Liver (tissue), 9 donors: Measurements from ENCODE around the gene PARP4. TPM values are rescaled to one million over a fixed set of nuclear protein-coding genes. Genes with fewer than 3 reads are reported as not detected.

Source experiments
- DNase-seq: peaks from one replicate; pipeline ENCODE4 v3.0.0-alpha.2; 2017; ENCODE audit warnings: low spot score
- H3K27ac ChIP-seq, 2 donors: one replicate each; pipeline ENCODE4 v1.7.0; 2013; ENCODE audit warnings: inconsistent platforms in 2 of 2, low read length in 2 of 2, control low read depth in 1 of 2, low read depth in 1 of 2, mild to moderate bottlenecking in 1 of 2
- H3K27me3 ChIP-seq, 4 donors: one replicate each; pipeline versions ENCODE4 v1.6.1 to v1.7.0; 2013; ENCODE audit warnings: low read length in 3 of 4, inconsistent platforms in 1 of 4, mild to moderate bottlenecking in 1 of 4, moderate library complexity in 1 of 4; ENCODE audit not compliant: control insufficient read depth in 4 of 4, insufficient read depth in 4 of 4
- H3K36me3 ChIP-seq, 4 donors: one replicate each; pipeline versions ENCODE4 v1.6.1 to v1.7.0; 2013; ENCODE audit warnings: low read length in 3 of 4, mild to moderate bottlenecking in 3 of 4, low read depth in 1 of 4, moderate library complexity in 1 of 4; ENCODE audit not compliant: control insufficient read depth in 4 of 4, insufficient read depth in 3 of 4
- H3K4me1 ChIP-seq, 4 donors: one replicate each; pipeline versions ENCODE4 v1.6.1 to v1.7.0; 2013; ENCODE audit warnings: low read length in 3 of 4, mild to moderate bottlenecking in 3 of 4, moderate library complexity in 1 of 4; ENCODE audit not compliant: control insufficient read depth in 4 of 4, insufficient read depth in 4 of 4
- H3K4me3 ChIP-seq, 3 donors: one replicate each; pipeline versions ENCODE4 v1.6.1 to v1.7.0; 2013; ENCODE audit warnings: low read length in 3 of 3, control low read depth in 1 of 3, low read depth in 1 of 3, mild to moderate bottlenecking in 1 of 3
- H3K9ac ChIP-seq, 2 donors: one replicate each; pipeline ENCODE4 v1.7.0; 2013; ENCODE audit warnings: low read length in 2 of 2, mild to moderate bottlenecking in 2 of 2, moderate library complexity in 2 of 2, control low read depth in 1 of 2, low read depth in 1 of 2
- H3K9me3 ChIP-seq, 4 donors: one replicate each; pipeline versions ENCODE4 v1.6.1 to v1.7.0; 2013; ENCODE audit warnings: low read length in 3 of 4; ENCODE audit not compliant: control insufficient read depth in 4 of 4
- ATF3 ChIP-seq: IDR thresholded peaks from 2 replicates; pipeline ENCODE4 v1.6.1; 2016; ENCODE audit warnings: antibody characterized with exemption
- CTCF ChIP-seq: fragments of 150-350 bp; IDR thresholded peaks from 2 replicates; pipeline ENCODE4 v1.5.1; 2017; ENCODE audit warnings: improper control_type of control experiment, low read depth, low read length; ENCODE audit not compliant: missing input control
- EGR1 ChIP-seq, 2 donors: IDR thresholded peaks; 2 replicates each; pipeline ENCODE4 v1.6.1; 2016 to 2018; ENCODE audit warnings: antibody characterized with exemption in 2 of 2, low read depth in 2 of 2
- FOXA1 ChIP-seq: IDR thresholded peaks from 2 replicates; pipeline ENCODE4 v1.6.1; 2016; ENCODE audit warnings: antibody characterized with exemption
- FOXA2 ChIP-seq: IDR thresholded peaks from 2 replicates; pipeline ENCODE4 v1.6.1; 2016; ENCODE audit warnings: antibody characterized with exemption
- GABPA ChIP-seq, 2 donors: IDR thresholded peaks in 1 of 2; conservative IDR thresholded peaks in 1 of 2; 2 replicates each; pipeline ENCODE4 v1.6.1; 2016; ENCODE audit warnings: antibody characterized with exemption in 2 of 2, mild to moderate bottlenecking in 1 of 2, moderate library complexity in 1 of 2
- HNF4A ChIP-seq, 2 donors: conservative IDR thresholded peaks; 2 replicates each; pipeline ENCODE4 v1.6.1; 2016; ENCODE audit warnings: antibody characterized with exemption in 2 of 2, mild to moderate bottlenecking in 2 of 2
- HNF4G ChIP-seq: IDR thresholded peaks from 2 replicates; pipeline ENCODE4 v1.6.1; 2016; ENCODE audit warnings: antibody characterized with exemption
- JUND ChIP-seq, 2 donors: IDR thresholded peaks; 2 replicates each; pipeline ENCODE4 v1.6.1; 2016; ENCODE audit warnings: antibody characterized with exemption in 2 of 2
- MAX ChIP-seq: IDR thresholded peaks from 2 replicates; pipeline ENCODE4 v1.6.1; 2016; ENCODE audit warnings: antibody characterized with exemption
- NR2F2 ChIP-seq: IDR thresholded peaks from 2 replicates; pipeline ENCODE4 v1.6.1; 2016; ENCODE audit warnings: antibody characterized with exemption
- RAD21 ChIP-seq, 2 donors: IDR thresholded peaks; 2 replicates each; pipeline ENCODE4 v1.6.1; 2016; ENCODE audit warnings: antibody characterized with exemption in 2 of 2, mild to moderate bottlenecking in 2 of 2
- REST ChIP-seq: IDR thresholded peaks from 2 replicates; pipeline ENCODE4 v1.6.1; 2016; ENCODE audit warnings: antibody characterized with exemption, mild to moderate bottlenecking
- RXRA ChIP-seq, 2 donors: IDR thresholded peaks; 2 replicates each; pipeline ENCODE4 v1.6.1; 2017 to 2018; ENCODE audit warnings: antibody characterized with exemption in 2 of 2, mild to moderate bottlenecking in 1 of 2
- SP1 ChIP-seq: IDR thresholded peaks from 2 replicates; pipeline ENCODE4 v1.6.1; 2018; ENCODE audit warnings: antibody characterized with exemption, mild to moderate bottlenecking
- TAF1 ChIP-seq: conservative IDR thresholded peaks from 2 replicates; pipeline ENCODE4 v1.6.1; 2016; ENCODE audit warnings: antibody characterized with exemption, mild to moderate bottlenecking
- YY1 ChIP-seq: IDR thresholded peaks from 2 replicates; pipeline ENCODE4 v1.6.1; 2016; ENCODE audit warnings: antibody characterized with exemption, mild to moderate bottlenecking
- ZBTB33 ChIP-seq: IDR thresholded peaks from 2 replicates; pipeline ENCODE4 v1.6.1; 2016; ENCODE audit warnings: antibody characterized with exemption
- WGBS: extraction: QIAGEN DNeasy Blood & Tissue Kit; methylation state at CpG from one replicate; pipeline ENCODE4 v1.1.7; 2013; 5-methylcytosine and 5-hydroxymethylcytosine counted together
- polyA plus RNA-seq, 2 donors: library from polyadenylated mRNA; stranded (reverse) in 1 of 2; unstranded in 1 of 2; fragments of 200-250 nt in 1 of 2; fragments of >200 nt in 1 of 2; fragmentation: Nextera tagmentation in 1 of 2; extraction: Ambion mirVana in 1 of 2; gene quantifications; one replicate each; pipeline versions ENCODE4 v1.2.1 to v1.2.3, GENCODE V29; 2013 to 2015
- total RNA-seq, 2 donors: library from RNA; depleted of rRNA; stranded (reverse); fragments of >200 nt; gene quantifications; one replicate each; pipeline ENCODE4 v1.2.3, GENCODE V29; 2014
- donor health status: healthy.
- donor health status: healthy.
- donor health status: healthy.
- donor health status: healthy.
- donor health status: healthy.

Gene PARP4
- total and polyA plus RNA-seq, 4 donors = 10.7 to 29.3 (median 17.7) TPM

GRCh38 chr13:24520733-24521132, 8.2 kb upstream of the PARP4 start:
- no peak overlapping the region for H3K9ac ChIP-seq
- TF ChIP-seq EGR1 (IDR thresholded peaks at IDR 0.05; ENCODE audit: low read depth in 2 of 2) = no peak
- TF ChIP-seq YY1 = no peak
- no peak for TF ChIP-seq CTCF
- no peak for TF ChIP-seq SP1
- no peak for TF ChIP-seq GABPA (IDR thresholded peaks at IDR 0.05 in 1 of 2, conservative IDR thresholded peaks at IDR 0.05 in 1 of 2)
- no peak for TF ChIP-seq TAF1
- TF ChIP-seq FOXA2 = no peak
- TF ChIP-seq RXRA (IDR thresholded peaks at IDR 0.05) = no peak
- TF ChIP-seq JUND (IDR thresholded peaks at IDR 0.05) = no peak
- no peak for TF ChIP-seq NR2F2
- TF ChIP-seq RAD21 (IDR thresholded peaks at IDR 0.05) = no peak
- TF ChIP-seq ATF3 = no peak
- TF ChIP-seq MAX = no peak
- no peak for TF ChIP-seq FOXA1
- peaks cover 0 to 3% (median 0%) of the 10 kb centered on the region in 4 donors for H3K27me3 ChIP-seq
- no peak overlapping the region for H3K27ac ChIP-seq
- no peaks in the 10 kb centered on the region for H3K36me3 ChIP-seq
- no peak overlapping the region for H3K4me3 ChIP-seq
- H3K9me3 ChIP-seq = no peaks in the 10 kb centered on the region
- no peak for DNase-seq
- WGBS = 88% methylated on average over 1 of the region's 1 CpG
- no peaks in the 10 kb centered on the region for H3K4me1 ChIP-seq

- Histone ChIP-seq H3K36me3 (no peaks in the 10 kb centered on the region), H3K27me3 (no peaks in the 10 kb centered on the region), H3K4me3 (no peak overlapping the region), H3K4me1 (peaks cover 0 to under 1% (median 0%) of the 10 kb centered on the region in 4 donors), H3K9me3 (peaks cover 0 to 1% (median 0%) of the 10 kb centered on the region in 4 donors), H3K27ac (no peak overlapping the region), H3K9ac (no peak overlapping the region)
- no peak for DNase-seq
- WGBS = 85% methylated on average over 6 of the region's 6 CpGs
- TF ChIP-seq REST (no peak), ATF3 (no peak), CTCF (no peak), RXRA (IDR thresholded peaks at IDR 0.05) (no peak), GABPA (IDR thresholded peaks at IDR 0.05 in 1 of 2, conservative IDR thresholded peaks at IDR 0.05 in 1 of 2) (no peak), JUND (IDR thresholded peaks at IDR 0.05) (no peak), TAF1 (no peak), FOXA1 (no peak), SP1 (no peak), HNF4G (no peak), NR2F2 (no peak), ZBTB33 (no peak), FOXA2 (no peak), MAX (no peak), YY1 (no peak), HNF4A (conservative IDR thresholded peaks at IDR 0.05) (no peak)
Measured at GRCh38 chr13:24516919-24517318, 4.3 kb upstream of the PARP4 start.
